Esophagus muscularis mucosa (tissue), 4 donors: Measurements from ENCODE around the gene PRKCH. TPM values are rescaled to one million over a fixed set of nuclear protein-coding genes. Genes with fewer than 3 reads are reported as not detected.

Experiments used
- DNase-seq: peaks from one replicate; pipeline ENCODE4 v3.0.0-alpha.2; 2017; ENCODE audit errors: extremely low spot score
- H3K27ac ChIP-seq, 4 donors: fragments of 200-600 bp; sonication (generic); replicated peaks in 1 of 4; 1 replicate in 3 of 4; 2 replicates in 1 of 4; pipeline ENCODE4 v1.5.1; 2016 to 2019; ENCODE audit warnings: mild to moderate bottlenecking in 1 of 4
- H3K27me3 ChIP-seq, 4 donors: fragments of 200-600 bp; sonication (generic); one replicate each; pipeline versions ENCODE4 v1.5.1 to v1.6.0; 2016 to 2019
- H3K36me3 ChIP-seq, 4 donors: fragments of 200-600 bp; sonication (generic); one replicate each; pipeline ENCODE4 v1.5.1; 2016 to 2019
- H3K4me1 ChIP-seq, 4 donors: fragments of 200-600 bp; sonication (generic); one replicate each; pipeline ENCODE4 v1.5.1; 2016 to 2019
- H3K4me3 ChIP-seq, 4 donors: fragments of 200-600 bp; sonication (generic); 1 replicate in 2 of 4; 2 replicates in 2 of 4; pipeline ENCODE4 v1.5.1; 2016 to 2019; ENCODE audit warnings: mild to moderate bottlenecking in 4 of 4, moderate library complexity in 1 of 4
- H3K9me3 ChIP-seq, 4 donors: fragments of 200-600 bp; sonication (generic); 1 replicate in 3 of 4; 2 replicates in 1 of 4; pipeline ENCODE4 v1.5.1; 2016 to 2019
- CTCF ChIP-seq, 3 experiments: fragments of 200-600 bp in 2 of 3; fragments of 450-650 bp in 1 of 3; sonication (generic) in 2 of 3; IDR thresholded peaks; one replicate each; pipeline ENCODE4 v1.5.1; 2017 to 2019; ENCODE audit warnings: antibody characterized with exemption in 3 of 3, mild to moderate bottlenecking in 2 of 3, moderate library complexity in 1 of 3
- EP300 ChIP-seq: sonication (generic); formaldehyde crosslinking; IDR thresholded peaks from one replicate; pipeline ENCODE4 v1.6.1; 2017; ENCODE audit warnings: antibody characterized with exemption
- POLR2A ChIP-seq: fragments of 450-650 bp; IDR thresholded peaks from one replicate; pipeline ENCODE4 v1.6.1; 2017; ENCODE audit warnings: antibody characterized with exemption, moderate library complexity, mild to moderate bottlenecking, low read depth
- POLR2AphosphoS5 ChIP-seq, 2 donors: sonication (generic); formaldehyde crosslinking; IDR thresholded peaks; one replicate each; pipeline ENCODE4 v1.6.1; 2017; ENCODE audit warnings: antibody characterized with exemption in 2 of 2
- WGBS: methylation state at CpG from one replicate; pipeline ENCODE4 v1.1.5; 2018; 5-methylcytosine and 5-hydroxymethylcytosine counted together
- intact Hi-C: fragments of 100-400 bp; cut with DNase I; formaldehyde crosslinking; loops from one replicate; pipeline ENCODE4 v1.15.1; 2023
- total RNA-seq, 4 donors: library from RNA; depleted of rRNA; stranded (reverse); fragments of >200 nt; gene quantifications; one replicate each; pipeline versions ENCODE4 v1.1.0 to v1.2.1, GENCODE V29; 2016

The PRKCH gene
- total RNA-seq, 4 donors from 2014 or later: 13.3 to 67.6 (median 32.2) TPM

- intact Hi-C loops: loop anchor here (10.0 kb wide), 1 partner anchor 223 kb away; the partner anchor contains the start of gene HIF1A
- peaks cover 69 to 83% (median 77%) of the 10 kb centered on the region in 4 donors for H3K4me1 ChIP-seq
These were observed 150.8 kb downstream of the PRKCH start for GRCh38 chr14:61472011-61472672.

DNA sequence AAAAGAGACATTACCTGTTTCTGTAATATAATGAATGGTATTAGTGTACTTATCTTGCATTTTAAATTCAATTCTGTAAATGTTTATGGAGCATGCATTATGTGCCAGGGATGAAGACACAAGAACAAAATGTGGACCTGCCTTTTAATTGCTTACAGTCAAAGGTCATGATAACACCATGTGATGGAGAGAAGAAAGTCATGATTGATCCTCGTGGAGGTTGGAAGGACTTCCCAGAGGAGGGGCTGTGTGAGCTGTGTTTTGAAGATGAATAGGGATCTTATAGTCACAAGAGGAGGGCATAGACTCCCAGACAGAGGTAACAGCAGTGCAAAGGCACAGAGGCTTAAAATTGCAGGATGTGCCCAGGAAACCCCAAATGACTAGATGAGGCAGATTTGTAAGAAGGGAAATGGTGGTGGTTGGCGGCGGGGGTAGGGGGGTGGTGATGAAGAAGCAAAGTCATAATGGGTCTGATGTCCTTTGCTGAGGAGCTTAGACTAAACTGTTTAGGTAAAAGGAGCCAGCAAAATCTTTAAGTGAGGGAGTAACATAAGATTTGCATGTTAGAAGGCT is 151.5 kb downstream of the PRKCH start:
- Histone ChIP-seq H3K27me3 (no peaks in the 10 kb centered on the region), H3K9me3 (no peaks in the 10 kb centered on the region), H3K27ac (peak overlapping the region; percentile 34 to 75 (median 64)), H3K4me3 (no peak overlapping the region), H3K36me3 (no peaks in the 10 kb centered on the region), H3K4me1 (peaks cover 70 to 84% (median 78%) of the 10 kb centered on the region in 4 donors)
- 76% methylated on average over 3 of the region's 3 CpGs for WGBS
- no peak for TF ChIP-seq EP300
- intact Hi-C loops: loop anchor here (10.0 kb wide), 1 partner anchor 222 kb away; the partner anchor contains the start of gene HIF1A
- no peak for DNase-seq

More at GRCh38 chr14:61472011-61472672, 150.8 kb downstream of the PRKCH start:
- Histone ChIP-seq H3K4me3 (peak overlapping the region; percentile 29 to 57 (median 49)), H3K27me3 (no peaks in the 10 kb centered on the region), H3K27ac (peak overlapping the region; percentile 60 to 75 (median 70)), H3K36me3 (no peaks in the 10 kb centered on the region), H3K9me3 (no peaks in the 10 kb centered on the region)
- no peak for TF ChIP-seq POLR2A
- TF ChIP-seq POLR2AphosphoS5 (IDR thresholded peaks at IDR 0.05): peak; percentile 7 to 54
- no peak for DNase-seq
- WGBS: 23% methylated on average over 8 of the region's 8 CpGs

DNA sequence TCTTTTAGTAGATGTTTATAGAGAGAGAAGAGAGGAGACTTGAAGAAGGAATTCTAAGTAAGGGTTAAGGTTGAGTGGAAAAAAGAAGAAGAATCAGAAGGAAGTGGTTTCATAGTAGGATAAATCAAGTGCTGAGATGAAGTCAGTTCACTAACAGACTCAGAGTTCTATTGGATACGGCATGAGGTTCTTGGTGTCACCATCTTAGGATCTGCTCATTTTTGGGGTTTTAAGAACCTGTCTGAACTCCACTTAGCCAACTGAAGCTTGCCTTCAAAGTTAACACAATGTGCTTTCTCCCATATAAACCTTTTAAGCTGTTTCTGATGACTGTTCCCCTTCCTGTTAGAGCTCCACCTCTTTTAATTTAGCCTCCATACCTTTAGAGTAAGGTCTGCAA is 152.6 kb downstream of the PRKCH start:
- Histone ChIP-seq H3K27ac (peak overlapping the region in 3 of 4 donors; percentile 20 to 22 (median 20)), H3K4me3 (no peak overlapping the region), H3K36me3 (no peaks in the 10 kb centered on the region), H3K27me3 (no peaks in the 10 kb centered on the region), H3K4me1 (peaks cover 77 to 91% (median 80%) of the 10 kb centered on the region in 4 donors), H3K9me3 (no peaks in the 10 kb centered on the region)
- no peak for DNase-seq
- intact Hi-C loops: loop anchor here (10.0 kb wide), 1 partner anchor 221 kb away; the partner anchor contains the start of gene HIF1A
- 61% methylated on average over 1 of the region's 1 CpG for WGBS
- TF ChIP-seq EP300 (no peak), POLR2A (no peak), POLR2AphosphoS5 (IDR thresholded peaks at IDR 0.05) (no peak), CTCF (IDR thresholded peaks at IDR 0.05) (no peak)

DNA sequence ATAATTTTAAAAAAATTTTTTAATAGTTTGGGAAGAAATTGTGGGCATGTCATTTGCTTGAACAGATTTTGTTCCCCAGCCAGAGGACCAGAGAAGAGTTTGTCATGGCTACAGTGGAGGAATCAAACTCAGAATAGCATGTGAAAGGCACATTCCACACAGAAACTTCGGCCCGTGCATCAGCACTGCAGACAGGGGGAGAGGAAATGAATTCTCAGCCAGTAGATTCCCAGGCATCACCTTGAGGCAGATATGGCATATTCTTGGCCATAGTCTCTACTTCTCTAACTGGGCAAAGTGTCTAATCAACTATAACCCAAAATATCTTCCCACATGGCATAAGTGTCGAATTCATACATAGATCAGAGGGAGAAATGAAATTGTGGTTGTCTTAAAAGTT is 153.3 kb downstream of the PRKCH start:
- Histone ChIP-seq H3K27ac (peak overlapping the region; percentile 22 to 74 (median 32)), H3K4me3 (no peak overlapping the region), H3K27me3 (no peaks in the 10 kb centered on the region), H3K9me3 (no peaks in the 10 kb centered on the region), H3K4me1 (peaks cover 78 to 87% (median 81%) of the 10 kb centered on the region in 4 donors), H3K36me3 (no peaks in the 10 kb centered on the region)
- 75% methylated on average over 3 of the region's 3 CpGs for WGBS
- no peak for DNase-seq
- TF ChIP-seq CTCF (IDR thresholded peaks at IDR 0.05): no peak
- intact Hi-C loops: loop anchor here (5.0 to 10.0 kb wide), 2 partner anchors 88 to 220 kb away; partner anchors contain the start of gene HIF1A

- DNase-seq: no peak
- TF ChIP-seq CTCF (IDR thresholded peaks at IDR 0.05) (peak; percentile 55 to 74 (median 64)), EP300 (no peak)
- Histone ChIP-seq H3K9me3 (no peaks in the 10 kb centered on the region), H3K4me1 (peaks cover 72 to 81% (median 78%) of the 10 kb centered on the region in 4 donors), H3K36me3 (no peaks in the 10 kb centered on the region), H3K4me3 (no peak overlapping the region), H3K27ac (peak overlapping the region; percentile 28 to 76 (median 72)), H3K27me3 (no peaks in the 10 kb centered on the region)
- 24% methylated on average over 4 of the region's 4 CpGs for WGBS
- intact Hi-C loops: loop anchor here (5.0 to 10.0 kb wide), 2 partner anchors 87 to 219 kb away; partner anchors contain the start of gene HIF1A
These were observed 153.9 kb downstream of the PRKCH start for GRCh38 chr14:61475316-61475715.
